ENCODE measurements around the gene UTY. TPM values are rescaled to one million over a fixed set of nuclear protein-coding genes. Genes with fewer than 3 reads are reported as not detected.

The UTY gene
- total and polyA plus RNA-seq, 2 donors (not counting 3 experiments of a cell fraction or from before 2014, with no cell fraction given) = 4.8 to 17.9 TPM

- Histone ChIP-seq H3K4me3 (replicated peaks in 1 of 3; ENCODE audit: insufficient read depth in 1 of 3, low read depth in 1 of 3, low read length in 3 of 3) (no peak overlapping the region), H3K4me2 (ENCODE audit: insufficient read depth, low read length) (no peak overlapping the region), H3K27me3 (ENCODE audit: control insufficient read depth in 2 of 2, insufficient read depth in 2 of 2, low read length in 2 of 2) (no peaks in the 10 kb centered on the region), H3K4me1 (ENCODE audit: control insufficient read depth, extremely low read depth, insufficient read depth, low read length) (no peaks in the 10 kb centered on the region), H3K9me1 (replicated peaks; ENCODE audit: control insufficient read depth, extremely low read depth, insufficient read depth, low read length) (no peaks in the 10 kb centered on the region), H3K27ac (ENCODE audit: insufficient read depth, low read depth, low read length) (no peak overlapping the region), H3K79me2 (ENCODE audit: control insufficient read depth, insufficient read depth, low read length) (no peaks in the 10 kb centered on the region), H3K36me3 (ENCODE audit: control insufficient read depth in 2 of 2, extremely low read depth in 1 of 2, insufficient read depth in 2 of 2, low read length in 2 of 2) (no peaks in the 10 kb centered on the region), H3K9ac (replicated peaks; ENCODE audit: extremely low read depth, insufficient read depth, low read length) (no peak overlapping the region), H3K9me3 (replicated peaks; ENCODE audit: control insufficient read depth, insufficient read depth, low read length) (no peaks in the 10 kb centered on the region), H4K20me1 (replicated peaks; ENCODE audit: control insufficient read depth, extremely low read depth, insufficient read depth, low read length) (no peaks in the 10 kb centered on the region), H2AFZ (ENCODE audit: low read depth, low read length) (no peak overlapping the region)
- POLR2A ChIA-PET = no interaction called here
- CTCF ChIA-PET = no interaction called here
- no TSS peak for BruUV-seq (replicated peaks)
- intact Hi-C loops (cut with micrococcal nuclease) (no loop called here), dilution Hi-C loops (cut with MboI; ENCODE audit: extremely low pct_ligation_motif_present, low sequenced_read_pairs) (no loop called here)
- no peak for FAIRE-seq
- no peak for TF ChIP-seq CTCF (IDR thresholded peaks at IDR 0.05; ENCODE audit: extremely low read depth in 1 of 2, insufficient read depth in 1 of 2, low read depth in 1 of 2, low read length in 2 of 2)
- TF ChIP-seq MAX (IDR thresholded peaks at IDR 0.05; ENCODE audit: insufficient read depth, insufficient read length) = no peak
- TF ChIP-seq GATA2 (IDR thresholded peaks at IDR 0.05; ENCODE audit: insufficient read depth, insufficient read length, low read depth, low read length) = no peak
- no peak for TF ChIP-seq POLR2AphosphoS5 (IDR thresholded peaks at IDR 0.05; ENCODE audit: insufficient read depth, low read depth, low read length)
- TF ChIP-seq POLR2A (IDR thresholded peaks at IDR 0.05; ENCODE audit: low read depth, low read length) = no peak
- TF ChIP-seq JUN (IDR thresholded peaks at IDR 0.05; ENCODE audit: borderline replicate concordance, insufficient read depth, insufficient read length, low read depth) = no peak
- no peak for TF ChIP-seq MYC (IDR thresholded peaks at IDR 0.05; ENCODE audit: low read depth, low read length)
- TF ChIP-seq EZH2 (IDR thresholded peaks at IDR 0.05; ENCODE audit: borderline replicate concordance, low read depth, low read length, severe bottlenecking) = no peak
- no peak for TF ChIP-seq FOS (IDR thresholded peaks at IDR 0.05; ENCODE audit: borderline replicate concordance, insufficient read depth, low read length)
- peak; percentile 0 for DNase-seq (ENCODE audit: low read depth, low spot score)
Observed at GRCh38 chrY:13501215-13501614, 21.4 kb upstream of the UTY start.
